HG03457 (cell line): ENCODE data around the gene LRBA.

Experiments used
- ATAC-seq: cut with Tn5 transposase; IDR thresholded peaks from one replicate; pipeline ENCODE4 v1.9.1; 2021; ENCODE audit warnings: moderate number of reproducible peaks; ENCODE audit not compliant: unreplicated experiment

LRBA gene

GRCh38 chr4:150890246-150890645 is 124.8 kb downstream of the LRBA start:
- no peak for ATAC-seq

GRCh38 chr4:150889306-150889705 is 125.8 kb downstream of the LRBA start:
- no peak for ATAC-seq

GRCh38 chr4:150888625-150889024 is 126.5 kb downstream of the LRBA start:
- ATAC-seq = no peak

- no peak for ATAC-seq
These were observed 126.9 kb downstream of the LRBA start for GRCh38 chr4:150888217-150888616.

GRCh38 chr4:150886597-150886996 is 128.5 kb downstream of the LRBA start:
- ATAC-seq = no peak

- ATAC-seq = no peak
These were observed 130.5 kb downstream of the LRBA start for GRCh38 chr4:150884625-150885024.

GRCh38 chr4:150875367-150875766 is 139.7 kb downstream of the LRBA start:
- ATAC-seq = no peak

- no peak for ATAC-seq
These were observed 140.5 kb downstream of the LRBA start for GRCh38 chr4:150874338-150875226.

GRCh38 chr4:150867148-150867547 is 147.9 kb downstream of the LRBA start:
- ATAC-seq = peak; percentile 84

- ATAC-seq = no peak
These were observed 151.6 kb downstream of the LRBA start for GRCh38 chr4:150863456-150863855.

GRCh38 chr4:150862829-150863228 is 152.3 kb downstream of the LRBA start:
- no peak for ATAC-seq

GRCh38 chr4:150859453-150859852 is 155.6 kb downstream of the LRBA start:
- ATAC-seq = no peak

GRCh38 chr4:150855981-150856510 is 159.0 kb downstream of the LRBA start:
- no peak for ATAC-seq

GRCh38 chr4:150854600-150854999 is 160.5 kb downstream of the LRBA start:
- ATAC-seq = no peak

GRCh38 chr4:150853882-150854281 is 161.2 kb downstream of the LRBA start:
- ATAC-seq = no peak

GRCh38 chr4:150852216-150852615 is 162.9 kb downstream of the LRBA start:
- no peak for ATAC-seq

- ATAC-seq = no peak
These were observed 166.1 kb downstream of the LRBA start for GRCh38 chr4:150849016-150849415.

- ATAC-seq = peak; percentile 95
These were observed 186.9 kb downstream of the LRBA start for GRCh38 chr4:150828159-150828558.

- ATAC-seq = no peak
These were observed 187.9 kb downstream of the LRBA start for GRCh38 chr4:150827226-150827625.

GRCh38 chr4:150826306-150826705 is 188.8 kb downstream of the LRBA start:
- no peak for ATAC-seq

- ATAC-seq = no peak
These were observed 192.7 kb downstream of the LRBA start for GRCh38 chr4:150822407-150822806.

- no peak for ATAC-seq
These were observed 193.4 kb downstream of the LRBA start for GRCh38 chr4:150821641-150822040.

- ATAC-seq = no peak
These were observed 194.7 kb downstream of the LRBA start for GRCh38 chr4:150820409-150820808.
